ENCODE data around the gene SLC44A2.

Gene SLC44A2

GRCh38 chr19:10625003-10625761 is at the start of gene SLC44A2:
TSS of gene SLC44A2 (plus strand) at chr19:10625553. CDS start at chr19:10625634, 81 bp downstream.
- no peak for DNase-seq

- no peak for DNase-seq
Measured at GRCh38 chr19:10577951-10578350, 47.4 kb upstream of the SLC44A2 start.

- DNase-seq, result peak; percentile 86
Measured at GRCh38 chr19:10580979-10581631, 44.2 kb upstream of the SLC44A2 start.

- no peak for DNase-seq
Measured at GRCh38 chr19:10582091-10582490, 43.3 kb upstream of the SLC44A2 start.

- DNase-seq, result no peak
Measured at GRCh38 chr19:10583036-10583776, 42.1 kb upstream of the SLC44A2 start.

- no peak for DNase-seq
Measured at GRCh38 chr19:10586396-10586795, 39.0 kb upstream of the SLC44A2 start.

GRCh38 chr19:10587022-10587838 is 38.1 kb upstream of the SLC44A2 start, which contains the start of gene AP1M2:
TSS of gene AP1M2 (minus strand) at chr19:10587312. CDS start at chr19:10587231, 81 bp downstream.
- no peak for DNase-seq

GRCh38 chr19:10587839-10588150 is 37.6 kb upstream of the SLC44A2 start:
- no peak for DNase-seq

GRCh38 chr19:10593148-10593547 is 32.2 kb upstream of the SLC44A2 start:
- no peak for DNase-seq

- no peak for DNase-seq
Measured at GRCh38 chr19:10593820-10594637, 31.3 kb upstream of the SLC44A2 start.

GRCh38 chr19:10600149-10600548 is 25.2 kb upstream of the SLC44A2 start:
- no peak for DNase-seq

- no peak for DNase-seq
Measured at GRCh38 chr19:10601999-10602329, 23.4 kb upstream of the SLC44A2 start.

GRCh38 chr19:10602330-10603083 is 22.8 kb upstream of the SLC44A2 start:
- peak; percentile 4 for DNase-seq

GRCh38 chr19:10603084-10603872 is 22.1 kb upstream of the SLC44A2 start:
- DNase-seq, result no peak

GRCh38 chr19:10603873-10604459 is 21.4 kb upstream of the SLC44A2 start:
- no peak for DNase-seq

GRCh38 chr19:10604460-10604980 is 20.8 kb upstream of the SLC44A2 start:
- DNase-seq, result no peak

GRCh38 chr19:10611907-10612306 is 13.4 kb upstream of the SLC44A2 start:
- DNase-seq, result no peak

GRCh38 chr19:10612499-10613119 is 12.7 kb upstream of the SLC44A2 start:
- DNase-seq, result no peak

- DNase-seq, result no peak
Measured at GRCh38 chr19:10615429-10616023, 9.8 kb upstream of the SLC44A2 start.

Measured in SHP77 treated with DMSO at 0.1 percent for 48 hours (cell line).